PC-3 (cell line): ENCODE data around the gene DQX1. TPM values are rescaled to one million over a fixed set of nuclear protein-coding genes. Genes with fewer than 3 reads are reported as not detected.

Source experiments
- ATAC-seq: fragments of 200-7000 bp; cut with Tn5 transposase; 2 replicates; pipeline ENCODE4 v1.9.1; 2020; ENCODE audit warnings: mild to moderate bottlenecking, moderate library complexity
- BruUV-seq: library from RNA; stranded (reverse); fragments of 400-500 nt; replicated peaks from 2 replicates; lab custom pipeline; 2021; lab: Mats Ljungman, UMichigan
- CTCF ChIA-PET: fragments of 300-600 bp; sonication (Branson Sonifier 250); formaldehyde crosslinking; loops from one replicate; lab custom pipeline; 2022; ENCODE audit warnings: antibody characterized with exemption; lab: Charles Lee
- POLR2A ChIA-PET: fragments of 300-600 bp; sonication (Branson Sonifier 250); formaldehyde crosslinking; loops from one replicate; lab custom pipeline; 2022; ENCODE audit warnings: antibody characterized with exemption; ENCODE audit not compliant: unreplicated experiment; lab: Charles Lee
- DNase-seq: peaks from one replicate; pipeline ENCODE4 v3.0.0-alpha.2; 2015
- H2AFZ ChIP-seq: fragments of 300-600 bp; sonication (generic); 2 replicates; pipeline ENCODE4 v1.6.0; 2016; ENCODE audit warnings: antibody characterized with exemption, low read length
- H3F3A ChIP-seq: fragments of 300-600 bp; sonication (generic); one replicate; pipeline ENCODE4 v1.6.0; 2017; ENCODE audit warnings: antibody characterized with exemption, low read length, control low read depth, mild to moderate bottlenecking; ENCODE audit not compliant: unreplicated experiment
- H3K27ac ChIP-seq: fragments of 300-600 bp; sonication (generic); 2 replicates; pipeline ENCODE4 v1.5.1; 2016; ENCODE audit warnings: mild to moderate bottlenecking, low read length
- H3K27me3 ChIP-seq: fragments of 300-600 bp; sonication (generic); 2 replicates; pipeline ENCODE4 v1.6.1; 2016; ENCODE audit warnings: low read length, mixed read lengths
- H3K36me3 ChIP-seq: fragments of 300-600 bp; sonication (generic); 2 replicates; pipeline ENCODE4 v1.6.1; 2016; ENCODE audit warnings: low read depth, mixed run types, low read length, mixed read lengths
- H3K4me1 ChIP-seq: fragments of 300-600 bp; sonication (generic); 2 replicates; pipeline ENCODE4 v1.5.1; 2016; ENCODE audit warnings: low read length; ENCODE audit not compliant: insufficient read depth
- H3K4me2 ChIP-seq: fragments of 300-600 bp; sonication (generic); 2 replicates; pipeline ENCODE4 v1.6.0; 2016; ENCODE audit warnings: low read length
- H3K4me3 ChIP-seq: fragments of 300-600 bp; sonication (generic); 2 replicates; pipeline ENCODE4 v1.5.1; 2016; ENCODE audit warnings: mild to moderate bottlenecking, low read length, mixed read lengths
- H3K79me2 ChIP-seq: fragments of 300-600 bp; sonication (generic); 2 replicates; pipeline ENCODE4 v1.6.1; 2017; ENCODE audit warnings: low read length, mixed read lengths
- H3K9ac ChIP-seq: fragments of 300-600 bp; sonication (generic); 2 replicates; pipeline ENCODE4 v1.6.0; 2016; ENCODE audit warnings: mild to moderate bottlenecking, low read length
- H3K9me2 ChIP-seq: fragments of 300-600 bp; sonication (generic); replicated peaks from 2 replicates; pipeline ENCODE4 v1.6.1; 2016; ENCODE audit warnings: mixed run types, low read length, mixed read lengths
- H3K9me3 ChIP-seq: fragments of 300-600 bp; sonication (generic); 2 replicates; pipeline ENCODE4 v1.6.1; 2016; ENCODE audit warnings: low read length, mixed read lengths
- H4K20me1 ChIP-seq: fragments of 300-600 bp; sonication (generic); 2 replicates; pipeline ENCODE4 v1.6.1; 2016; ENCODE audit warnings: low read length, mixed read lengths
- EZH2 ChIP-seq: fragments of 300-600 bp; sonication (generic); IDR thresholded peaks from one replicate; pipeline ENCODE4 v1.6.1; 2017; ENCODE audit warnings: antibody characterized with exemption, mild to moderate bottlenecking, low read length; ENCODE audit not compliant: unreplicated experiment
- EZH2phosphoT487 ChIP-seq: fragments of 300-600 bp; sonication (generic); IDR thresholded peaks from 2 replicates; pipeline ENCODE4 v1.6.1; 2018; ENCODE audit warnings: mild to moderate bottlenecking, antibody characterized with exemption, low read length, borderline replicate concordance
- intact Hi-C: fragments of 100-400 bp; cut with micrococcal nuclease; formaldehyde crosslinking; loops from 2 replicates; pipeline ENCODE4 v1.9.0; 2023
- total RNA-seq: library from RNA; depleted of rRNA; stranded (reverse); fragments of >200 nt; gene quantifications from 2 replicates; pipeline ENCODE4 v1.2.3, GENCODE V29; 2014
- TF ChIP-seq, protein P1 (sequence below): fragments of 300-600 bp; sonication (generic); conservative IDR thresholded peaks from 2 replicates; pipeline ENCODE4 v1.5.1; 2017; ENCODE audit warnings: antibody characterized with exemption, low read depth, mild to moderate bottlenecking, low read length

DQX1 gene
- total RNA-seq, 1 experiment from 2014 or later: 0.07 TPM

DNA sequence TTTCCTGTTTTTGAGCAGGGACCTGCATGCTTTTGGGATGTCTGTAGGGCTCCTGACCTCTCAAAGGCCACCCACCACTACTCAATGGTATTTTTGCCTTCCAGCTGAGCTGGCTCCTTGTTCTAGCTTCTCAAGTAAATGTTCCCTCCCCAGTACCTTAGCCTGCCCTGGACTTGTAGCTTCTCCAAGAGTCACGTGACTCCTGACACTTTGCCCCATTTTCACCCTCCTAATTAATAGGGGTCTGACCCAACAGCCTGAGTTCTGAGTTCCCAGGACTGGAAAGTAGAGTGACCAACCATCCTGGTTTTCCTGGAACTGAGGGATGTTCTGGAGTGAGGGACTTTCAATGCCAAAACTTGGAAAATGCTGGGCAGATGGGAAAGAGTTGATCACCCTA, 30.6 kb downstream of the DQX1 start:
- Histone ChIP-seq H3K27ac (no peak overlapping the region), H3K27me3 (no peaks in the 10 kb centered on the region), H3K4me3 (no peak overlapping the region), H3K79me2 (no peaks in the 10 kb centered on the region), H3K4me2 (no peak overlapping the region), H3K9me2 (no peaks in the 10 kb centered on the region), H3F3A (no peaks in the 10 kb centered on the region), H3K36me3 (peaks cover 28% of the 10 kb centered on the region), H3K9ac (no peak overlapping the region), H3K9me3 (no peaks in the 10 kb centered on the region), H4K20me1 (no peaks in the 10 kb centered on the region), H2AFZ (no peak overlapping the region), H3K4me1 (peaks cover 19% of the 10 kb centered on the region)
- CTCF ChIA-PET: no interaction called here
- TF ChIP-seq, protein P1, sequence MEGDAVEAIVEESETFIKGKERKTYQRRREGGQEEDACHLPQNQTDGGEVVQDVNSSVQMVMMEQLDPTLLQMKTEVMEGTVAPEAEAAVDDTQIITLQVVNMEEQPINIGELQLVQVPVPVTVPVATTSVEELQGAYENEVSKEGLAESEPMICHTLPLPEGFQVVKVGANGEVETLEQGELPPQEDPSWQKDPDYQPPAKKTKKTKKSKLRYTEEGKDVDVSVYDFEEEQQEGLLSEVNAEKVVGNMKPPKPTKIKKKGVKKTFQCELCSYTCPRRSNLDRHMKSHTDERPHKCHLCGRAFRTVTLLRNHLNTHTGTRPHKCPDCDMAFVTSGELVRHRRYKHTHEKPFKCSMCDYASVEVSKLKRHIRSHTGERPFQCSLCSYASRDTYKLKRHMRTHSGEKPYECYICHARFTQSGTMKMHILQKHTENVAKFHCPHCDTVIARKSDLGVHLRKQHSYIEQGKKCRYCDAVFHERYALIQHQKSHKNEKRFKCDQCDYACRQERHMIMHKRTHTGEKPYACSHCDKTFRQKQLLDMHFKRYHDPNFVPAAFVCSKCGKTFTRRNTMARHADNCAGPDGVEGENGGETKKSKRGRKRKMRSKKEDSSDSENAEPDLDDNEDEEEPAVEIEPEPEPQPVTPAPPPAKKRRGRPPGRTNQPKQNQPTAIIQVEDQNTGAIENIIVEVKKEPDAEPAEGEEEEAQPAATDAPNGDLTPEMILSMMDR: no peak
- TF ChIP-seq EZH2phosphoT487: no peak
- TF ChIP-seq EZH2: no peak
- DNase-seq (no peak), ATAC-seq (no peak)
- intact Hi-C loops: no loop called here
- no TSS peak for BruUV-seq
- POLR2A ChIA-PET: no interaction called here

GRCh38 chr2:74493546-74493945, 32.5 kb downstream of the DQX1 start:
- Histone ChIP-seq H3K9ac (no peak overlapping the region), H4K20me1 (no peaks in the 10 kb centered on the region), H3K9me3 (no peaks in the 10 kb centered on the region), H3K4me2 (no peak overlapping the region), H3K27me3 (no peaks in the 10 kb centered on the region), H3K27ac (no peak overlapping the region), H3K36me3 (peaks cover 28% of the 10 kb centered on the region), H3K9me2 (no peaks in the 10 kb centered on the region), H3K79me2 (no peaks in the 10 kb centered on the region), H3K4me3 (no peak overlapping the region), H3K4me1 (peaks cover 11% of the 10 kb centered on the region), H3F3A (no peaks in the 10 kb centered on the region), H2AFZ (no peak overlapping the region)
- intact Hi-C loops: no loop called here
- ATAC-seq: no peak
- CTCF ChIA-PET: no interaction called here
- TF ChIP-seq EZH2phosphoT487 (no peak), EZH2 (no peak)
- TF ChIP-seq, protein P1: no peak
- POLR2A ChIA-PET: no interaction called here
- DNase-seq: no peak
- no TSS peak for BruUV-seq

DNA sequence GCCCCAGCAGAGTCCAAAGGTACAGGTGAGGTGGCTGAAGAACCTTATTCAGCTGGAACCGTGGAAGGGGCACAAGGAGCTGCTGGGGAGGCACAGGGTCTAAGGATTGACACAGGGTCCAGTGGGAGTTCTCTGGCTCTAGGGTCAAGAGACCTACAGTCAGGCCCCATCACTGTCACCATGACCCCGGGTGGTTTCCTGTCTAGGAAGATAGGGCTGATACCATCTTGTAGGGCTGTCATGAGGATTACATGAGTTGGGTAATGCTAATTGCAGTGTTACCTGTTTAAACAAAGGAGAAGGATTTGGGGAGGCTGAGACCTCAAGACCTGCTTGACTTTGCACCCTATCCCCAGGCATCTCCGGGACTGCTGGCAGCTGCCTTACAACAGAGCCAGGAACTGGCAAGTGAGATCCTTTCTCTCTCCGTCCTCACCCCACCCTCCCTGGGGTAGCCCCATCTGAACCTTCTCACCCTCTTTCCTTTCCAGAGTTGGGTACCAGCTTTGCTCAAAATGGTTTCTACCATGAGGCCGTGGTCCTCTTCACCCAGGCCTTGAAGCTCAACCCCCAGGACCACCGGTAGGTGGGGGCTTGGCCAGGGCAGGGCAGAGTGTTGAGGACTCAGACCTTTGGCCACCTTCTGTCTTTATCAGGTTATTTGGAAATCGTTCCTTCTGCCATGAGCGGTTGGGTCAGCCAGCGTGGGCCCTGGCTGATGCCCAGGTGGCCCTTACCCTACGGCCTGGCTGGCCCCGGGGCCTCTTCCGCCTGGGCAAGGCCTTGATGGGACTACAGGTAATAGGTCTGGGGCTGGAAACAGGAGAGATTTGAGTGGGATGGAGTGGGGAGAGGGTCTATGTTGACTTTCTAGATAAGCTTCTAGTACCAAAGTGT, 34.1 kb downstream of the DQX1 start:
- no peaks in the 10 kb centered on the region for H4K20me1 ChIP-seq
- H3K4me2 ChIP-seq: no peak overlapping the region
- BruUV-seq: no TSS peak
- H3K27ac ChIP-seq: no peak overlapping the region
- ATAC-seq (no peak), DNase-seq (no peak)
- H2AFZ ChIP-seq: no peak overlapping the region
- ChIA-PET POLR2A (no interaction called here), CTCF (no interaction called here)
- H3K9ac ChIP-seq: no peak overlapping the region
- no peaks in the 10 kb centered on the region for H3K27me3 ChIP-seq
- H3K9me3 ChIP-seq: no peaks in the 10 kb centered on the region
- intact Hi-C loops: no loop called here
- H3K4me3 ChIP-seq: no peak overlapping the region
- H3K4me1 ChIP-seq: peaks cover 9% of the 10 kb centered on the region
- no peaks in the 10 kb centered on the region for H3K79me2 ChIP-seq
- H3K9me2 ChIP-seq: no peaks in the 10 kb centered on the region
- TF ChIP-seq, protein P1: no peak
- no peak for TF ChIP-seq EZH2phosphoT487
- no peak for TF ChIP-seq EZH2
- peaks cover 28% of the 10 kb centered on the region for H3K36me3 ChIP-seq
- no peaks in the 10 kb centered on the region for H3F3A ChIP-seq
